H1 (cell line): Measurements from ENCODE around the gene PRR36.

Experiments used
- EP300 ChIP-seq, 2 experiments: IDR thresholded peaks; 1 replicate in 1 of 2; 2 replicates in 1 of 2; pipeline ENCODE4 v1.6.1; 2011 to 2012; ENCODE audit warnings: low read depth in 2 of 2, low read length in 2 of 2, mild to moderate bottlenecking in 2 of 2, borderline replicate concordance in 1 of 2, inconsistent platforms in 1 of 2, moderate library complexity in 1 of 2
- EZH2 ChIP-seq: fragments of 200-600 bp; sonication (generic); IDR thresholded peaks from 2 replicates; pipeline ENCODE4 v1.7.1; 2012; ENCODE audit warnings: low read depth, mild to moderate bottlenecking, moderate library complexity, low read length, inconsistent platforms; ENCODE audit not compliant: severe bottlenecking
- GABPA ChIP-seq: IDR thresholded peaks from 2 replicates; pipeline ENCODE4 v1.6.1; 2011; ENCODE audit warnings: mild to moderate bottlenecking, low read length, moderate library complexity, borderline replicate concordance; ENCODE audit not compliant: insufficient read depth
- HDAC2 ChIP-seq, 2 experiments: fragments of 300-600 bp in 1 of 2; sonication (generic) in 1 of 2; IDR thresholded peaks; 2 replicates each; pipeline ENCODE4 v1.6.1; 2011 to 2012; ENCODE audit warnings: low read depth in 2 of 2, low read length in 2 of 2, mild to moderate bottlenecking in 2 of 2, moderate library complexity in 2 of 2, borderline replicate concordance in 1 of 2, inconsistent platforms in 1 of 2
- POLR2A ChIP-seq, 2 experiments: IDR thresholded peaks; 1 replicate in 1 of 2; 2 replicates in 1 of 2; pipeline ENCODE4 v1.6.1; 2011; ENCODE audit warnings: low read depth in 2 of 2, low read length in 2 of 2, mild to moderate bottlenecking in 2 of 2; ENCODE audit errors: control extremely low read depth in 1 of 2
- POLR2AphosphoS5 ChIP-seq: IDR thresholded peaks from 2 replicates; pipeline ENCODE4 v1.6.1; 2011; ENCODE audit warnings: low read depth, low read length
- RAD21 ChIP-seq, 2 experiments: IDR thresholded peaks in 1 of 2; conservative IDR thresholded peaks in 1 of 2; 2 replicates each; pipeline ENCODE4 v1.6.1; 2011; ENCODE audit warnings: low read depth in 2 of 2, low read length in 2 of 2, improper control_type of control experiment in 1 of 2, inconsistent platforms in 1 of 2, mild to moderate bottlenecking in 1 of 2, moderate library complexity in 1 of 2
- SUZ12 ChIP-seq: fragments of 200-600 bp; sonication (generic); IDR thresholded peaks from 2 replicates; pipeline ENCODE4 v1.6.1; 2012; ENCODE audit warnings: mild to moderate bottlenecking, inconsistent platforms, low read length, moderate library complexity, mixed read lengths
- TBP ChIP-seq: IDR thresholded peaks from 2 replicates; pipeline ENCODE4 v1.6.1; 2011; ENCODE audit warnings: low read depth, low read length, improper control_type of control experiment
- TCF12 ChIP-seq: IDR thresholded peaks from 2 replicates; pipeline ENCODE4 v1.6.1; 2011; ENCODE audit warnings: low read depth, mild to moderate bottlenecking, low read length
- YY1 ChIP-seq: IDR thresholded peaks from 2 replicates; pipeline ENCODE4 v1.6.1; 2011; ENCODE audit warnings: low read depth, mild to moderate bottlenecking, low read length
- ZNF274 ChIP-seq: IDR thresholded peaks from 2 replicates; pipeline ENCODE4 v1.7.0; 2012; ENCODE audit warnings: low read length, borderline replicate concordance; ENCODE audit errors: extremely low read depth
- TF ChIP-seq, protein P1 (sequence below): IDR thresholded peaks from 2 replicates; pipeline ENCODE4 v1.6.1; 2011; ENCODE audit warnings: low read length, improper control_type of control experiment
- TF ChIP-seq, protein P2 (sequence below), 3 experiments: IDR thresholded peaks; 1 replicate in 2 of 3; 2 replicates in 1 of 3; pipeline versions ENCODE4 v1.5.1 to v1.6.1; 2011; ENCODE audit warnings: low read length in 3 of 3, mild to moderate bottlenecking in 3 of 3, inconsistent platforms in 2 of 3, low read depth in 1 of 3, moderate library complexity in 1 of 3; ENCODE audit not compliant: insufficient read depth in 1 of 3; ENCODE audit errors: control extremely low read depth in 1 of 3

DNA sequence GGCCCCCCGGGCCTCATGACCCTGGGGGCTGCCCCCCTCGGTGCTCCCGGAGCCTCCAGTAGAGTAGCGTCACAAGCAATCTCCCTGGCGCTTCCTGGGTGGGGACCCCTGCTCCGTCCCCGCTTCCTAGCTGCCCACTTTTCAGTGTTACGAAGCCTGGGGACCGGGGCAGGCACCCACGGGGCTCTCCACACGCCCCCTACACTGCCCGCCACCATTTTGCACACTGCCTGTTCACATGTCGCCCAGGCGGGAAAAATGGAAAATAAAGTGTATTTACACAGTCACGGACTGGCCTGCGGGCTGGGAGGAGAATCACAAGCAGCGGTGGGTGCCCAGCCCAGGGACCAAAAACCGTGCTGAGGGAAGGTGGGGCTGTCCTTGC is 9.5 kb downstream of the PRR36 start:
- TF ChIP-seq, protein P1, sequence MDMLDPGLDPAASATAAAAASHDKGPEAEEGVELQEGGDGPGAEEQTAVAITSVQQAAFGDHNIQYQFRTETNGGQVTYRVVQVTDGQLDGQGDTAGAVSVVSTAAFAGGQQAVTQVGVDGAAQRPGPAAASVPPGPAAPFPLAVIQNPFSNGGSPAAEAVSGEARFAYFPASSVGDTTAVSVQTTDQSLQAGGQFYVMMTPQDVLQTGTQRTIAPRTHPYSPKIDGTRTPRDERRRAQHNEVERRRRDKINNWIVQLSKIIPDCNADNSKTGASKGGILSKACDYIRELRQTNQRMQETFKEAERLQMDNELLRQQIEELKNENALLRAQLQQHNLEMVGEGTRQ, result no peak
- TF ChIP-seq, protein P2, sequence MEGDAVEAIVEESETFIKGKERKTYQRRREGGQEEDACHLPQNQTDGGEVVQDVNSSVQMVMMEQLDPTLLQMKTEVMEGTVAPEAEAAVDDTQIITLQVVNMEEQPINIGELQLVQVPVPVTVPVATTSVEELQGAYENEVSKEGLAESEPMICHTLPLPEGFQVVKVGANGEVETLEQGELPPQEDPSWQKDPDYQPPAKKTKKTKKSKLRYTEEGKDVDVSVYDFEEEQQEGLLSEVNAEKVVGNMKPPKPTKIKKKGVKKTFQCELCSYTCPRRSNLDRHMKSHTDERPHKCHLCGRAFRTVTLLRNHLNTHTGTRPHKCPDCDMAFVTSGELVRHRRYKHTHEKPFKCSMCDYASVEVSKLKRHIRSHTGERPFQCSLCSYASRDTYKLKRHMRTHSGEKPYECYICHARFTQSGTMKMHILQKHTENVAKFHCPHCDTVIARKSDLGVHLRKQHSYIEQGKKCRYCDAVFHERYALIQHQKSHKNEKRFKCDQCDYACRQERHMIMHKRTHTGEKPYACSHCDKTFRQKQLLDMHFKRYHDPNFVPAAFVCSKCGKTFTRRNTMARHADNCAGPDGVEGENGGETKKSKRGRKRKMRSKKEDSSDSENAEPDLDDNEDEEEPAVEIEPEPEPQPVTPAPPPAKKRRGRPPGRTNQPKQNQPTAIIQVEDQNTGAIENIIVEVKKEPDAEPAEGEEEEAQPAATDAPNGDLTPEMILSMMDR (IDR thresholded peaks at IDR 0.05; ENCODE audit: control extremely low read depth in 1 of 3, insufficient read depth in 1 of 3, low read depth in 1 of 3, low read length in 3 of 3), result no peak
- TF ChIP-seq EP300 (IDR thresholded peaks at IDR 0.05; ENCODE audit: borderline replicate concordance in 1 of 2, low read depth in 2 of 2, low read length in 2 of 2) (no peak), TCF12 (no peak), ZNF274 (no peak), SUZ12 (no peak), EZH2 (no peak), RAD21 (IDR thresholded peaks at IDR 0.05 in 1 of 2, conservative IDR thresholded peaks at IDR 0.05 in 1 of 2; ENCODE audit: low read depth in 2 of 2, low read length in 2 of 2) (no peak), POLR2AphosphoS5 (no peak), YY1 (no peak), TBP (no peak), GABPA (no peak), HDAC2 (IDR thresholded peaks at IDR 0.05; ENCODE audit: borderline replicate concordance in 1 of 2, low read depth in 2 of 2, low read length in 2 of 2) (no peak), POLR2A (IDR thresholded peaks at IDR 0.05; ENCODE audit: control extremely low read depth in 1 of 2, low read depth in 2 of 2, low read length in 2 of 2) (no peak)
